ENCODE data around the gene SUSD3.
"Not testable (repeated sequence)": the region's sequence is repeated elsewhere in the genome, so short reads cannot be mapped to it uniquely, and the experiment has no call there.

The SUSD3 gene

DNA sequence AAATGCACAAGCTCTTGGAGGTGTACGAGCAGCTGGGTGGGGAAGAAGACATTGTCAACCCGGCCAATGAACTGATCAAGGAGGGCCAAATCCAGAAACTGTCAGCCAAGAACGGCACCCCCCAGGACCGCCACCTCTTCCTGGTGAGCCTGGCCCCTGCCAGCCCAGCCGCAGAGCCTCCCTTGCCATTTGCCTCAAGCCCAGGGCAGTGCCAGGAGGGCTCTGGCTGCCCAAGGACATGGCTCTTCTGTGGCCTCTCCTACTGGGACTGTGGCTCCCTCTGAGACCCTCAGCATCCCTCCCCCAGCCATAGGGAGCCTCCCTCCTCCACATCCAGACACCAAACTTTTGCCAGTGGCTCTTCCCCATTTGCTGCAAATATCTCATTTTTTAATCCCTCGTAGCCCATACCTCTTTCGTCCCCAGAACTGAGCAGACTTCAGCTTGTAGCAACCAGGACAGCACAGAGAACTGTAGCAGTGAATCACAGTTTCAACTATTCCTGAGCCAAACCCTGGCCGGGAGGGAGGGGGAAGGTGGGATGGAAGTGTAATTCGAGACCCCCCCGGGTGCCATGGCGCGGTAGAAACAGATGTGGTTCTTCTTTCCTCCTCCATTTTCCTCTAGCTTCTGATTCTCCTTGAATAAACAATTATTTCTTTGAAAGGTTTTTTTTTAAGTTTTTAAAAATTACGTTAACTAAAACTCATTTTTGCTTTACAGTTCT lies 44.5 kb upstream of the SUSD3 start:
- no peak overlapping the region for H3K27ac ChIP-seq
- TF ChIP-seq, protein P1, sequence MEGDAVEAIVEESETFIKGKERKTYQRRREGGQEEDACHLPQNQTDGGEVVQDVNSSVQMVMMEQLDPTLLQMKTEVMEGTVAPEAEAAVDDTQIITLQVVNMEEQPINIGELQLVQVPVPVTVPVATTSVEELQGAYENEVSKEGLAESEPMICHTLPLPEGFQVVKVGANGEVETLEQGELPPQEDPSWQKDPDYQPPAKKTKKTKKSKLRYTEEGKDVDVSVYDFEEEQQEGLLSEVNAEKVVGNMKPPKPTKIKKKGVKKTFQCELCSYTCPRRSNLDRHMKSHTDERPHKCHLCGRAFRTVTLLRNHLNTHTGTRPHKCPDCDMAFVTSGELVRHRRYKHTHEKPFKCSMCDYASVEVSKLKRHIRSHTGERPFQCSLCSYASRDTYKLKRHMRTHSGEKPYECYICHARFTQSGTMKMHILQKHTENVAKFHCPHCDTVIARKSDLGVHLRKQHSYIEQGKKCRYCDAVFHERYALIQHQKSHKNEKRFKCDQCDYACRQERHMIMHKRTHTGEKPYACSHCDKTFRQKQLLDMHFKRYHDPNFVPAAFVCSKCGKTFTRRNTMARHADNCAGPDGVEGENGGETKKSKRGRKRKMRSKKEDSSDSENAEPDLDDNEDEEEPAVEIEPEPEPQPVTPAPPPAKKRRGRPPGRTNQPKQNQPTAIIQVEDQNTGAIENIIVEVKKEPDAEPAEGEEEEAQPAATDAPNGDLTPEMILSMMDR (conservative IDR thresholded peaks at IDR 0.05): no peak
- TF ChIP-seq ZFX (IDR thresholded peaks at IDR 0.05): no peak

DNA sequence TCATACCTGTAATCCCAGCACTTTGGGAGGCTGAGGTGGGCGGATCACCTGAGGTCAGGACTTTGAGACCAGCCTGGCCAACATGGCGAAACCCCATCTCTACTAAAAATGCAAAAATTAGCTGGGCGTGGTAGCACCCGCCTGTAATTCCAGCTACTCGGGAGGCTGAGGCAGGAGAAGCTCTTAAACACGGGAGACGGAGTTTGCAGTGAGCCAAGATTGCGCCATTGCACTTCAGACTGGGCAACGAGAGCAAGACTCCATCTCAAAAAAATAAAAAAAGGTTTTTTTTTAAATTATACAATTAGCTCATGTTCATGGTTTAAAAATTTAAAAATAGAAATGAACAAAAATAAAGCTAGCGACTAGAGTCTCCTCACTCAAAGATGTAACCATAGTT lies 43.3 kb upstream of the SUSD3 start:
- not testable (repeated sequence) for H3K27ac ChIP-seq

DNA sequence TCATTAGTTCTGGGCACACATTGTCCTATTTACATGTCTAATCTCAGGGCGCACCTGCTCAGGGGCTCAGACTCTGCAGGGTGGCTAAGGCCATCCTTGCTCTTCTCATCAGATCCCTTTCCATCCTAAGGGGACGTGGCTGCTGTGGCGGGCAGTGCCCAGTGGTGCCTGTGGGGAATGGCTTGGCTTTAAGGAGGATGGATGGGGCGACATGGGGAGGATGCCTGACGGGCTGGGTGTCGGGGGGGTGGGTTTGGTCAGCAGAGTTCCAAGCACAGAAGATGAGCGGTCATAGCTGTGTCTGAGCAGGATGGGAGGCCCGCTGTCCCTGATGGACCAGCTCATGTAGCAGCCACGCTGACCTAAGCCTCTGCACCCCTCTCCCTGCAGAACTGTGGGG lies 40.9 kb upstream of the SUSD3 start:
- TF ChIP-seq ZFX (IDR thresholded peaks at IDR 0.05): no peak
- TF ChIP-seq, protein P1 (conservative IDR thresholded peaks at IDR 0.05): no peak
- H3K27ac ChIP-seq: no peak overlapping the region

DNA sequence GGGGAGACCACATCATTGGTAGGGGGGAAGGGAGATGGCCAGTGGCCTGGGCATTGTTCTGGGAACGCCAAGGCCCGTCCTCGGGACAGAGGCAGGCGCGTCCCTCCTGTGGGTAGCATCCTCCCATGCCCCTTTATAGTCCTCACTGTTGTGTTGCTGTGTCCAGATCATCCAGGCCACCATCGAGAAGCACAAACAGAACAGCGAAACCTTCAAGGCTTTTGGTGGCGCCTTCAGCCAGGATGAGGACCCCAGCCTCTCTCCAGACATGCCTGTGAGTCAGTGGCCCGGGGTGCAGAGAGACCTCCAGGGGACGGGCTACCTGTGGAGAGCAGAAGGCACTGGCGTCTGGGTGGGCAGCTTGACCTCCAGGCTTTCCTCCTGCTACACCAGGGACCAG lies 38.4 kb upstream of the SUSD3 start:
- TF ChIP-seq, protein P1 (conservative IDR thresholded peaks at IDR 0.05): no peak
- no peak for TF ChIP-seq ZFX (IDR thresholded peaks at IDR 0.05)

DNA sequence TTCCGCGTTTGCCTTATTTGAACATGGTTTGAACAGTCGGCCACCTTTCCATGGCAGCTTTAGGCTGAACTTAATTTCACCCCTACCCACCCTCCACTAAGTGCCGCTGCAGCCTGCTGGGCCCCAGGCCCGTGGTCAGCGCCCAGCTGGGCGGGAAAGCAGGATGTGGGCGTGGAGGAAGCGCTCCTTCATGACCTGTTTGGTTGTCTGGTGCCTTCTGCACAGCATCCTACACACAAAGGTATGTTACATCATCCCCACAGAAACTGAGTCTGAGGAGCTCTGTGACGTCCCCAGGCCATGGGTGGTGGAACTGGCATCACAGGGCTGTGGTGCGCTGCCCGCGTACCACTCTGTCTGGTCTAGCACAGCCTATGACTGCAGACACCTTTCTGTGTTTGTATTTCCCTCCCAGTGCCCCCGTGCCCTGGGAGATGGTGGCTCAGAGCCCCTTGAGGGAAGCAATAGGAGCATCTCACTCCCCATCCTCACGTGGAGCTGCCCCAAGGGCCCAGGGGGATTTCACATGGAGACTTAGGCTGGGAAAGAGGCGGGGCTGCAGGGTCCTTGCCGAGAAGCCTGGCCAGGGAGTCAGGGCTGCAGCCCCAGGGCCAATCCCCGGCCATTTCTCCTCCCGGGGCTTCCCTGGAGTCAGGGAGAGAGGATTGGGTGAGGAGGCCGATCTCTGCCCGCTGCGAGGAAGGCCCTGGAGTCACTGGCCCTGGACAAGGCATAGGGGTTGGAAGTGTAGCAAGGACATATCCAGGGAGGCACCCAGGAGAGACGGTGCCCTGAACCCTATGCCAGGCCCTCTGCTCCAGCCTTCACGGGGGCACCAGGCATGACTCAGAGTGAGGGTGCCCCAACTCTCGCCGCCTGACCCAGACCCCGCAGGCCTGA lies 37.5 kb upstream of the SUSD3 start:
- TF ChIP-seq, protein P1 (conservative IDR thresholded peaks at IDR 0.05): no peak
- H3K27ac ChIP-seq: no peak overlapping the region

More for the DNA sequence above, 38.4 kb upstream of the SUSD3 start:
- H3K27ac ChIP-seq: no peak overlapping the region

DNA sequence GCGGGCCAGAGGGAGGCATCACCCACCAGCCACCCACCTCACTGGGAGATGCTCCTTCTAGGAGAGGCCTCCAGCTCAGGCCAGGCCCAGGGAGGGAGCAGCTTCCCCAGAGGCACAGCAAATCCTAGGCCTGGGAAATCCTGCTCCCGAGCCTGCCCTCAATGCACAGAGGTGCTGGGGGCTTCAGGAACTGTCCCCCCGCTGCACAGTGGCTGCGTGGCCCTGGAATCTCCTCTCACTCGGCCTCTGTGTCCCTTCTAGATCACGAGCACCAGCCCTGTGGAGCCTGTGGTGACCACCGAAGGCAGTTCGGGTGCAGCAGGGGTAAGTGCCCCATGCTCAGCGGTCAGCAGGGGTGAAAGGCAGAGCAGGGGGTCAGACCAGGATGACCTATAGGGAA lies 36.4 kb upstream of the SUSD3 start:
- H3K27ac ChIP-seq: no peak overlapping the region
- no peak for TF ChIP-seq ZFX (IDR thresholded peaks at IDR 0.05)
- TF ChIP-seq, protein P1 (conservative IDR thresholded peaks at IDR 0.05): no peak

DNA sequence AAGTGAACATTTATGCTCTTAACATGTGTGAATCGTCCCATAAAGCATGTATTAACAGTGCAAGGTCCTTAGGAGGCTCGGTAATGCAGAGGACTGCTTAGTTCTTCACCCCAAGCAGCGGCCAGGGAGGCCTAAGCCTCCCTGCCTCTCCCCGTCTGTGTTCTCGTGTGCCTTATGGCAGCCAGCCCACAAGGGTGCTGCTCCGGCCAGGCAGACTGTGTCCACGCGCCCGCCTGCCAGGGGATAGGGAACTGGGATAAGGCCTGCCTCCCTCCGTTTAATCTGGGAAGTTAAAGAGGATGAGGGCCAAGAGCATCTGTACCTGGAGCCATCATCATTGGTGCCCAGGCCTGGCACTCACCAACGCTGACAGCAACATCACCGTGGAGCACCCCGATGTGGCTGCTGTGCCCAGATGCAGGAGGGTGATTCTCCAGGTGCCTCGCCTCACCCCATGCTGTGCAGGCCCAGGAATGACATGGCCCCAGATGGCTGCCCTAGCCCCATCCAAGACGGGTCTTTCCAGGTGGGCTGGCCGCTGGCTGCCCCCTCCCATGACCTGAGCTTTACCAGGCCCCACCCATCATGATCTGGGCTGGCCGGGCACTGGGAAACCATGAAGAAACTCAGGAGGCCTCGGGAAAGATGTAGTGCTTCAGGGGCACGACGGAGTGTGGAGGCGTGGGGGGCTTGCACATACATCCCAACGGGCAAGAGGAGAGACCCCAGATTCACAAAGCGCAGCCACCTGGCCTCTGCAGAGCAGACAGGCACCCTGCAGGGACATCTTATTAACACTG lies 35.6 kb upstream of the SUSD3 start:
- TF ChIP-seq, protein P1 (conservative IDR thresholded peaks at IDR 0.05): no peak
- TF ChIP-seq ZFX (IDR thresholded peaks at IDR 0.05): no peak
- H3K27ac ChIP-seq: no peak overlapping the region
